Osteoblast (primary cell): ENCODE data around the gene SNRNP27. TPM values are rescaled to one million over a fixed set of nuclear protein-coding genes. Genes with fewer than 3 reads are reported as not detected.
"Not testable (repeated sequence)": the region's sequence is repeated elsewhere in the genome, so short reads cannot be mapped to it uniquely, and the experiment has no call there.

Experiments used
- DNase-seq: peaks from one replicate; pipeline ENCODE4 v3.0.0; 2011; ENCODE audit warnings: low spot score, mixed read lengths; ENCODE audit not compliant: insufficient read length; ENCODE audit errors: missing footprints
- H2AFZ ChIP-seq: 2 replicates; pipeline ENCODE4 v1.6.0; 2011; ENCODE audit warnings: mild to moderate bottlenecking, low read length
- H3K27ac ChIP-seq: 2 replicates; pipeline ENCODE4 v1.5.1; 2011; ENCODE audit warnings: mild to moderate bottlenecking, low read depth, low read length, moderate library complexity
- H3K27me3 ChIP-seq: 2 replicates; pipeline ENCODE4 v1.6.0; 2012; ENCODE audit warnings: mild to moderate bottlenecking, control low read depth, inconsistent platforms, low read length, moderate library complexity; ENCODE audit not compliant: insufficient read depth
- H3K36me3 ChIP-seq: 2 replicates; pipeline ENCODE4 v1.5.1; 2011; ENCODE audit warnings: mild to moderate bottlenecking, low read length, control low read depth, moderate library complexity; ENCODE audit not compliant: insufficient read depth
- H3K4me1 ChIP-seq: 2 replicates; pipeline ENCODE4 v1.5.1; 2011; ENCODE audit warnings: mild to moderate bottlenecking, low read length, control low read depth, moderate library complexity; ENCODE audit not compliant: insufficient read depth
- H3K4me2 ChIP-seq: 2 replicates; pipeline ENCODE4 v1.6.0; 2011; ENCODE audit warnings: mild to moderate bottlenecking, low read length; ENCODE audit not compliant: insufficient read depth
- H3K4me3 ChIP-seq: fragments of 200-600 bp; sonication (generic); 3 replicates; pipeline ENCODE4 v1.5.1; 2012; ENCODE audit warnings: mild to moderate bottlenecking, low read length, inconsistent platforms; ENCODE audit not compliant: insufficient read depth
- H3K79me2 ChIP-seq: 2 replicates; pipeline ENCODE4 v1.6.0; 2012; ENCODE audit warnings: mild to moderate bottlenecking, low read length, control low read depth, inconsistent platforms; ENCODE audit not compliant: insufficient read depth
- H3K9me3 ChIP-seq: 2 replicates; pipeline ENCODE4 v1.5.1; 2011; ENCODE audit warnings: low read depth, low read length, control low read depth
- H4K20me1 ChIP-seq: 2 replicates; pipeline ENCODE4 v1.6.0; 2012; ENCODE audit warnings: mild to moderate bottlenecking, low read length, control low read depth; ENCODE audit not compliant: insufficient read depth
- total RNA-seq: library from RNA; depleted of rRNA; stranded (reverse); fragments of >200 nt; gene quantifications from 2 replicates; pipeline ENCODE4 v1.2.3, GENCODE V29; 2012
- TF ChIP-seq, protein P1 (sequence below): IDR thresholded peaks from 2 replicates; pipeline ENCODE4 v1.5.1; 2011; ENCODE audit warnings: mild to moderate bottlenecking, low read depth, low read length, moderate library complexity; ENCODE audit errors: extremely low read depth

The SNRNP27 gene
- total RNA-seq, 1 donor = 35.1 TPM

DNA sequence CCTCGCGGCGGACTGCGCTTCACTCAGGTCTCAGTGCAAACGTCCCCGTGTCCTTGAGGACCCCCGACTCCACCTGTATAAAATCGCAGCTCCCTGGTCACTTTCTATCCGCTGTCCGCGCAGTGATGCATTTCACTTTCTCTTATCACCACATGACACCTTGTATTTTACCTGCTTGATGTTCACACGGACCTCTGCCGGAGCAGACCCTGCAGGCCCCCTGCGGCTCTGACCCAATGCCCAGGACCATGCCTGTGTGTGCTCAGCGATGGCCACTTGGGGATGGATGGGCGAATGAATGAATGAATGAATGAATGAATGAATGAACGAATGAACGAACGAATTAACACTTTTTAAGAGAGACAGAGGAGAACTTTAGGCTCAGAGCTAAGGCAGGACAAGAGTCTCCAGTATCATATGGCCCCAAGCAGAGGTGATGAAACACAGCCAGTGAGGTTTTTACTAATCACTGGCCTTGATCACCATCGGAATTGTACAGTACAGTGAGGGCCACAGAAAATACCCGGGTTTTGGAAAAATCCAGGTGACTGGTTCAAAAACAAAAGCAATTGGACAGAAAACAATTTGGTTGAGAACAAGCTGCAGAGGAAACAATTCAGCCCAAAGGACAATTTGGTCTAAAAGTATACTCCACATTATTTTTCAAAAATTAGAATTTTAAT, 55.3 kb downstream of the SNRNP27 start:
- Histone ChIP-seq H3K36me3 (no peaks in the 10 kb centered on the region), H3K4me1 (peaks cover 19% of the 10 kb centered on the region), H3K27ac (no peak overlapping the region), H3K4me3 (no peak overlapping the region), H3K9me3 (no peaks in the 10 kb centered on the region), H2AFZ (no peak overlapping the region), H3K4me2 (no peak overlapping the region), H4K20me1 (no peaks in the 10 kb centered on the region), H3K79me2 (no peaks in the 10 kb centered on the region), H3K27me3 (no peaks in the 10 kb centered on the region)
- DNase-seq = no peak
- TF ChIP-seq, protein P1, sequence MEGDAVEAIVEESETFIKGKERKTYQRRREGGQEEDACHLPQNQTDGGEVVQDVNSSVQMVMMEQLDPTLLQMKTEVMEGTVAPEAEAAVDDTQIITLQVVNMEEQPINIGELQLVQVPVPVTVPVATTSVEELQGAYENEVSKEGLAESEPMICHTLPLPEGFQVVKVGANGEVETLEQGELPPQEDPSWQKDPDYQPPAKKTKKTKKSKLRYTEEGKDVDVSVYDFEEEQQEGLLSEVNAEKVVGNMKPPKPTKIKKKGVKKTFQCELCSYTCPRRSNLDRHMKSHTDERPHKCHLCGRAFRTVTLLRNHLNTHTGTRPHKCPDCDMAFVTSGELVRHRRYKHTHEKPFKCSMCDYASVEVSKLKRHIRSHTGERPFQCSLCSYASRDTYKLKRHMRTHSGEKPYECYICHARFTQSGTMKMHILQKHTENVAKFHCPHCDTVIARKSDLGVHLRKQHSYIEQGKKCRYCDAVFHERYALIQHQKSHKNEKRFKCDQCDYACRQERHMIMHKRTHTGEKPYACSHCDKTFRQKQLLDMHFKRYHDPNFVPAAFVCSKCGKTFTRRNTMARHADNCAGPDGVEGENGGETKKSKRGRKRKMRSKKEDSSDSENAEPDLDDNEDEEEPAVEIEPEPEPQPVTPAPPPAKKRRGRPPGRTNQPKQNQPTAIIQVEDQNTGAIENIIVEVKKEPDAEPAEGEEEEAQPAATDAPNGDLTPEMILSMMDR = no peak

DNA sequence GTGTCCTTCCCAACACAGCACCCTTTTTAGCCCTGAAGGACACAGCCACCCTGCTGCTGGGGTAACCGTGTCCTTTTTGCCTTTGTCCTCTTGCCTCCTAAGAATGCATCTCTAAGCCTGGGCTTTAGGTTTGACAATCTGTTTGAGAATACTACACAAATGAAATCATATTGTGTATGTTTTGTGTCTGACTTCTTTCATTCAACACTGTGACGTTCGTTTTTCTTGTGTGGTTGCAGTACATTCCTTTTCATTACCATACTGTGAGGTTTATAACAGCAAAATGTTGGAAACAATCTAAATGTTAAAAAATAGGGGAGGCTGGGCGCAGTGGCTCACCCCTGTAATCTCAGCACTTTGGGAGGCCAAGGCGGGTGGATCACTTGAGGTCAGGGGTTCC, 56.5 kb downstream of the SNRNP27 start:
- Histone ChIP-seq H3K36me3 (no peaks in the 10 kb centered on the region), H3K4me1 (peaks cover 19% of the 10 kb centered on the region), H4K20me1 (no peaks in the 10 kb centered on the region), H3K79me2 (no peaks in the 10 kb centered on the region), H3K4me3 (no peak overlapping the region), H2AFZ (no peak overlapping the region), H3K27ac (no peak overlapping the region), H3K27me3 (no peaks in the 10 kb centered on the region), H3K4me2 (no peak overlapping the region), H3K9me3 (no peaks in the 10 kb centered on the region)
- no peak for DNase-seq
- TF ChIP-seq, protein P1 = no peak

DNA sequence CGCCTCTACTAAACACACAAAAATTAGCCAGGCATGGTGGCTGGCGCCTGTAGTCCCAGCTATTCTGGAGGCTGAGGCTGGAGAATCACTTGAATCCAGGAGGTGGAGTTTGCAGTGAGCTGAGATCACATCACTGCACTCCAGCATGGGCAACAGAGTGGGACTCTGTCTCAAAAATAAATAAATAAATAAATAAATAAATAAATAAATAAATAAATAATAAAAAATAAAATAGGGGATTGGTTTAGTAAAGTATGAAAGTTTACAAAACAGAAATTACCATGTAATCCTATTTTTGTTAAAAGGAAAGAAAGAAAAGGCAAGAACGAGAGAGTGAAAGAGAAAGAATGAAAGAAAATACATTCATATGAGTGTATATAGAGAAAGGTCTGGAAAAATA, 56.9 kb downstream of the SNRNP27 start:
- not testable (repeated sequence) for H3K4me3 ChIP-seq, DNase-seq, H4K20me1 ChIP-seq, H3K27ac ChIP-seq, H3K4me2 ChIP-seq, H3K79me2 ChIP-seq, H3K9me3 ChIP-seq, H3K27me3 ChIP-seq, H3K36me3 ChIP-seq, H2AFZ ChIP-seq
- H3K4me1 ChIP-seq = peaks cover 14% of the 10 kb centered on the region

GRCh38 chr2:69952336-69953115, 58.8 kb downstream of the SNRNP27 start:
- no peaks in the 10 kb centered on the region for H4K20me1 ChIP-seq
- H3K4me1 ChIP-seq = no peaks in the 10 kb centered on the region
- no peak overlapping the region for H3K4me3 ChIP-seq
- no peaks in the 10 kb centered on the region for H3K79me2 ChIP-seq
- DNase-seq = no peak
- TF ChIP-seq, protein P1 = no peak
- H3K27ac ChIP-seq = no peak overlapping the region
- no peaks in the 10 kb centered on the region for H3K36me3 ChIP-seq
- no peak overlapping the region for H3K4me2 ChIP-seq
- no peaks in the 10 kb centered on the region for H3K9me3 ChIP-seq
- H3K27me3 ChIP-seq = peaks cover 7% of the 10 kb centered on the region
- no peak overlapping the region for H2AFZ ChIP-seq
